Measurements from ENCODE around the gene POLD2.
A peak's percentile ranks its signal among the peaks of the same experiment; 100 is the strongest.

POLD2 gene

DNA sequence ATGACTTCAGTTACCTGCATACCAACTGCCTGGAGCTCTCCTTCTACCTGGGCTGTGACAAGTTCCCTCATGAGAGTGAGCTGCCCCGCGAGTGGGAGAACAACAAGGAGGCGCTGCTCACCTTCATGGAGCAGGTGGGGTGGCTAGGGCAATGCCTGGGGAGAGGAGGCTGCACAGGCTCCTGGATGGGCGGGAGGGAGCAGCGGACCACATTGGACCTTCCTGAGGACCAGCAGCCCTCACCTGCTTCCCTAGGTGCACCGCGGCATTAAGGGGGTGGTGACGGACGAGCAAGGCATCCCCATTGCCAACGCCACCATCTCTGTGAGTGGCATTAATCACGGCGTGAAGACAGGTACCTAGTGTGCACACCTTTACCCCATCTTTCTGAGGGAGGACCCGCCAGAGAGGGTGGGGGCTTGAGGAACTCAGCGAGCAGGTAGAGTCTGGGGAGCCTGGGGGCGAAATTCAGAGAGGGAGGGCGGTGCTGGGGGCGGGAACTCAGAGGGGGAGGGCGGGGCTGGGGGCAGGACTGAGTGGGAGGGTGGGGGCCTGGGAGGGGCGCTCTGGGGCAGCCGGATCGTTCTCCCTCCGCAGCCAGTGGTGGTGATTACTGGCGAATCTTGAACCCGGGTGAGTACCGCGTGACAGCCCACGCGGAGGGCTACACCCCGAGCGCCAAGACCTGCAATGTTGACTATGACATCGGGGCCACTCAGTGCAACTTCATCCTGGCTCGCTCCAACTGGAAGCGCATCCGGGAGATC is 10.2 kb downstream of the POLD2 start:
- DNase-seq: no peak

DNA sequence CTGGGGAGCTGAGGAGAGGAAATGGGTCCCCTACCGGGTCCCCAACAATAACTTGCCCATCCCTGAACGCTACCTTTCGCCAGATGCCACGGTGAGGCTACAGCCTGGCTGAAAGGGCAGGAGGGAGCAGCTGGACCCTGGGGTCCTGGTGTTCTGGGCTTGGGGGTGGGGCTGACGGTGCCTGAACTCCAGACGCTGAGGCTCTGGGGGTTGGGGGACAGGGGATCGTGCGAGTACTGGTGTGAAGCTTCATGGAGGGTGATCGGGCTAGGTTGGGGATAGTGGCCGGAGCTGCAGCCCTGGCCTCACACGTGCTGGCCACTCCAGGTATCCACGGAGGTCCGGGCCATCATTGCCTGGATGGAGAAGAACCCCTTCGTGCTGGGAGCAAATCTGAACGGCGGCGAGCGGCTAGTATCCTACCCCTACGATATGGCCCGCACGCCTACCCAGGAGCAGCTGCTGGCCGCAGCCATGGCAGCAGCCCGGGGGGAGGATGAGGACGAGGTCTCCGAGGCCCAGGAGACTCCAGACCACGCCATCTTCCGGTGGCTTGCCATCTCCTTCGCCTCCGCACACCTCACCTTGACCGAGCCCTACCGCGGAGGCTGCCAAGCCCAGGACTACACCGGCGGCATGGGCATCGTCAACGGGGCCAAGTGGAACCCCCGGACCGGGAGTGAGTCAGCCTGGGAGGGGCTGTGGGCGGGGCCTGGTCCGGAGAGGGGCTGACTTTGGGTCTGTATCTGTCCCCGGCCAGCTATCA is 10.9 kb downstream of the POLD2 start:
- DNase-seq: no peak

DNA sequence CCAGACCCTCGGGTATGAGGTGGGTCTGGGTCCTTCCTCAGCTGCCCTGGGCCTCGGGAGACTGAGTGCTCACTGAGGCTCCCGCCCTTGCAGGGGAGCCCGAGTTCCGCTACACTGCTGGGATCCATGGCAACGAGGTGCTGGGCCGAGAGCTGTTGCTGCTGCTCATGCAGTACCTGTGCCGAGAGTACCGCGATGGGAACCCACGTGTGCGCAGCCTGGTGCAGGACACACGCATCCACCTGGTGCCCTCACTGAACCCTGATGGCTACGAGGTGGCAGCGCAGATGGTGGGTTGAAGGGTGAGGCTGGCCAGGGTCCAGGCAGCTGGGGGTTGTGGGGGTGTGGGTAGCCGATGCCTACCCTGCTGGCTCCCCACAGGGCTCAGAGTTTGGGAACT is 11.6 kb downstream of the POLD2 start:
- DNase-seq: no peak

DNA sequence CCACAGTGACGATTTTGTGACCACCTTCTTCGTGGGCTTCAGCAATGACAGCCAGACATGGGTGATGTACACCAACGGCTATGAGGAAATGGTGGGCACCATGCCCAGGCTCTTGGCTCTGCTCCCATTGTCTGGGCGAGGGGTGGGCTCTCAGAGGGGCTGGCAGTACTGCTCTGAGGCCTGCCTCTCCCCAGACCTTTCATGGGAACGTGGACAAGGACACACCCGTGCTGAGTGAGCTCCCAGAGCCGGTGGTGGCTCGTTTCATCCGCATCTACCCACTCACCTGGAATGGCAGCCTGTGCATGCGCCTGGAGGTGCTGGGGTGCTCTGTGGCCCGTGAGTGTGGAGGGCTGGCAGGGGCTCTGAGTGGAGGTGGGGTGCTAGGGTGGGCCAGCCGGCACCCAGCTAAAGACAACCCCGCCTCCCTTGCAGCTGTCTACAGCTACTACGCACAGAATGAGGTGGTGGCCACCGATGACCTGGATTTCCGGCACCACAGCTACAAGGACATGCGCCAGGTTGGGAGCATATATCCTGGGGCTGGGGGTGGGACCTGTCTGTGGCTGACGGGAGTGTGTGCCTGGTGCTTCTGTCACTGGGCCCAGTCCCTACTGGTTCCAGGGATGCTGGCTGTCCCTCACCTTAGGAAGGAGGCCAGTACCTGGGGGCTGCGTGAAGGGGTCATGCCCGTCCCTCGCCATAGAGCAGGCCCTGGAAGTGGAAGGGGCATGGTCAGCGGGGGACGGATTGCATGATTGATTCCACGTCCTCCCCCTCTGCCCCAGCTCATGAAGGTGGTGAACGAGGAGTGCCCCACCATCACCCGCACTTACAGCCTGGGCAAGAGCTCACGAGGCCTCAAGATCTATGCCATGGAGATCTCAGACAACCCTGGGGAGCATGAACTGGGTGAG is 12.4 kb downstream of the POLD2 start:
- DNase-seq: no peak

DNA sequence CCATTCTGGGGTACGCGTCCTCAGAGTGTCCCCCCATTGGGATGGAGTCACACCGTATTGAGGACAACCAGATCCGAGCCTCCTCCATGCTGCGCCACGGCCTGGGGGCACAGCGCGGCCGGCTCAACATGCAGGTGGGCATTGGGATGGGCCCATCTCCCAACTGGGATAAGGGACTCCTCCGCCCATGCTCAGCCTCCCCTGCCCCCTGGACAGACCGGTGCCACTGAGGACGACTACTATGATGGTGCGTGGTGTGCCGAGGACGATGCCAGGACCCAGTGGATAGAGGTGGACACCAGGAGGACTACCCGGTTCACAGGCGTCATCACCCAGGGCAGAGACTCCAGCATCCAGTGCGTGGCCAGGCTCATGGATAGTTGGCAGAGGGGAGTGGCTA is 13.4 kb downstream of the POLD2 start:
- no peak for DNase-seq

DNA sequence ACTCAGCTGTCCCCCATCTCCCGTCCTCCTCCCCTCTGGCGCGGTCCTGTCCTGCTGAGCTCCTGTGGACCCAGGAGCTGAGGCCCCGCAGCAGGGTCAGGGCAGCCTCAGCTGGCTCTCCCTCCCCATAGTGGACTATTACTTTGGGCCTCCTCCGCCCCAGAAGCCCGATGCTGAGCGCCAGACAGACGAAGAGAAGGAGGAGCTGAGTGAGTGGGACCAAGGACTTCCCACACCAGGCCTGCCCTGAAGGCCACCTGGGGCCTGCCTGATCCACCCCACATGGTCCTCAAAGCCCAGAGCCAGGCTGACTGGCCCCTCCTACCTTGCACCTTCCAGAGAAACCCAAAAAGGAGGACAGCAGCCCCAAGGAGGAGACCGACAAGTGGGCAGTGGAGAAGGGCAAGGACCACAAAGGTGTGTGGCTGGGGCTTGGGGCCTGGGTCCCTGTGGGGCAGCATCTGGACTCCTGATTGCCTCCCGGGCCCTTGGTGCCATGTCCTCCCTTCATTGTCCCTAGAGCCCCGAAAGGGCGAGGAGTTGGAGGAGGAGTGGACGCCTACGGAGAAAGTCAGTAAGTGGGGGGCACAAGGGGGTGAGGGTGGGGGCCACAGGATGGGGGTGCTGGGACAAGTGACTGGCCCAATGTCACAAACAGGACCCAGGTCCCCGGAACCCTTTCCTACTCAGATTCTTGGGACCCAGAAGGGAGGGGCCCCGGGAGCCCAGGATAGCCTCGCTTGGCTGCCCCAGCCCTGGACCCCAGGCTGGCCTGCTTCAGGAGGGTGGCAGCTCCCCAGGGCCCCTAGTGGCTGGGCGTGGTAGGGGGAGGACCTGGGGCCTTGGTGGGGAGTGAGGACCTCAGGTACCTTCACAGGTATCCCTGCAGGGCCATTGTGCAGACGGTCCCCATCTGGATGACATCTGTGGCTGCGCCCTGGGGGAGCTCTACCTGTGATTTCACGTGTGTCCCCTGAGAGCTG is 14.3 kb downstream of the POLD2 start:
- DNase-seq: no peak

DNA sequence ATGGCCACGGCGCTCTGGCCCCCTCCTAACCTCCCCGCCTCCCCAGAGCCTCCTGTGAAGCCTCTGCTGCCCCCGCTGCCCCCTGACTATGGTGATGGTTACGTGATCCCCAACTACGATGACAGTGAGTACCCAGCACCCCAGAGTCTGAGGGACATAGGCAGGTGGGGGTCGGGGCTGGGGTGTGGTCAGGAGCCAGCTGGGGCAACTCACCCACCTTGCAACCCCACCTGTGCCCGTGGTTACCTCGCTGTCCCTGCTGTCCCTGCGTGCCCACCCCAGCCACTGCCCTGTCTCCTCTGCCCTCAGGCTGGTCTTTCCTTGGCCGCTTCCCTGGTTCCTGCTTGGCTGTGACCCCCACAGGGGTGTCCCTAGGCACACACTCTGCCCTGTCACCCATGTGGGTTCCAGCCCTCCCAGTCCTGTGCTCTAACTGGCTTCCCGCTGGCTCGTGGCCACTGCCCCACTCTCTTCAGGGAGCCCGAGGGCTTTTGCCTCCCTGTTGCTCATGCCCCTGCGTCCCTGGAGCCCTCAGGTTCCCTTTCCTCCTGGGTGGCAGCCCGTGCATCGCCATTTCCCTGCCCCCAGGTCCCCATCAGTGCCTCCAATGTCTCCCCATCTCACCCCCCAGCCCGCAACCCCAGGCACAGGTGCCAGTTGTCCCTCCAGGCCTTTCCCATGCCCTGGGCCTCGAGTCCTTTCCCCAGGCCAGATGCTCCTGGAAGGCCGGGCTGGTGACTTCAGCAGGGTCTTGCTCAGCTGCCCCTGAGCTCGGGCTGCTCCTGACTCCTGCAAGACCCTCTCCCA is 15.2 kb downstream of the POLD2 start:
- no peak for DNase-seq

DNA sequence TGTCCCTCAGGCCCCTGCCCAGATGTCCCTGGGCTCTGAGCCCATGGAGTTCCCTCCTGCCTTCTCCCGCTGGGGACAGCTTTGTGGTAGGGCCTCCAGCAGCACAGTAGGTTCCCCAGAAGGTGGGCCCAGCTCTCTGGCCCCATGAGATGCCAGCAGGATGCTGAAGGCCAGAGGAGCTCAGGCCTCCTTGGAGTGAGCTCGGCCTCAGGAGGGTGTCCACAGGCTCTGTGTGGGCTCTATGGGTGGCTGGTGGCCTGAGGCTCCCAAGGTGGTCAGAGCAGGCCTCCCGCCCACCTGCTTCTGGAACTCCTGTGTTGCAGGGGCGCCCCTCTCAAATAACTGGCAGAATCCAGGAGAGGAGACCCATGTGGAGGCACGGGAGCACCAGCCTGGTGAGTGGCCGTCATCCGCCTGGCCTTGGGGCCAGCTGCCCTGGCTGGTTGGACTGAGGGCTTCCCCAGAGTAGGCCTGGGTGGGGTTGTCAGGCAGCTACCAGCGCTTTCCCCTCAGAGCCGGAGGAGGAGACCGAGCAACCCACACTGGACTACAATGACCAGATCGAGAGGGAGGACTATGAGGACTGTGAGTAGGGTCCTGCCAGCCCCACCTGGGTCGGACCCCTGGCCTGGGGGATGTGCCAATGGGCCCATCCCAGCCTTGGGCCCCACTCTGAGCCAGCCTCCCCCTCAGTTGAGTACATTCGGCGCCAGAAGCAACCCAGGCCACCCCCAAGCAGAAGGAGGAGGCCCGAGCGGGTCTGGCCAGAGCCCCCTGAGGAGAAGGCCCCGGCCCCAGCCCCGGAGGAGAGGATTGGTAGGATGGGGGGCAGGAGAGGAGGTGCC is 16.0 kb downstream of the POLD2 start:
- DNase-seq: no peak

DNA sequence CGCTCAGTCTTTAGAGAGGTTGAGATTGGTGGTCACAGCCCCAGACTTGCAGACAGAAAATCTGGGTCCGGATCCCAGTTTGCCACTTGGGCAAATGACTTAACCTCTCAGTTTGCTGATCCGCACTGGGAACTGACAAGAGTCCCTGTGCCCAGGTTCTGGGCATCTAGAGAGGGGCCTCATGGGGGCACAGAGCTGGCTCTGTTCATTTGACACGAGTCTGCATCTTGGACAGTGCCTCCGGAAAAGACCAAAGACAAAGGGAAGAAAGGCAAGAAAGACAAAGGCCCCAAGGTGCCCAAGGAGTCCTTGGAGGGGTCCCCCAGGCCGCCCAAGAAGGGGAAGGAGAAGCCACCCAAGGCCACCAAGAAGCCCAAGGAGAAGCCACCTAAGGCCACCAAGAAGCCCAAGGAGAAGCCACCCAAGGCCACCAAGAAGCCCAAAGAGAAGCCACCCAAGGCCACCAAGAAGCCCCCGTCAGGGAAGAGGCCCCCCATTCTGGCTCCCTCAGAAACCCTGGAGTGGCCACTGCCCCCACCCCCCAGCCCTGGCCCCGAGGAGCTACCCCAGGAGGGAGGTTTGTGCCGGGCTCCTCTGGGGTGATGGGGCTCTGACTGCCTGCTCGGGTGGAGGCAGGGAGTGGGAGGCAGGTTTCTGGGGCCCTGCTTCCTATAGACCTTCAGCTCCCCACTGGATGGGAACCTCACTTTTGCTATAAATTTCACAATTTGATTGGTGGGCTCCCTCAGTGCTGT is 16.9 kb downstream of the POLD2 start:
- DNase-seq: no peak

DNA sequence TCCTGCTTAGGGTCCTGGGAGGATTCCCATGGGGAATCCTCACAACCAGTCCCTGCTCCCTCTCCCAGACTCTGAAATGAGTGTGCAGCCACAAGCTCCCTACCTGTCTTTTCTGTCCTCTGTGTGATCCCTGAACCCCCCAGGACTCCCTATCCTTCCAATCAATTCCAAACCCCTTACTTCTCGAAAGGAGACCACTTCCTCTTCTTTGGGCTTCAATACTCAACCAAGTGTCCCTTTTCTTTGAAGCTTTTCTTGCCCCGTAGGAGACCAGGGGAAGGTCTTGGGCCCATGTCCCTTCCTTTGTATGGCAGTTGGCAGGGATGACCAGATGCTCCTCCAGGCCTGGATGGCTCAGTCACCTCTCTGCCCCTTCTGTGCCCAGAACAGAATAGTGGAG is 17.5 kb downstream of the POLD2 start:
- DNase-seq: no peak

DNA sequence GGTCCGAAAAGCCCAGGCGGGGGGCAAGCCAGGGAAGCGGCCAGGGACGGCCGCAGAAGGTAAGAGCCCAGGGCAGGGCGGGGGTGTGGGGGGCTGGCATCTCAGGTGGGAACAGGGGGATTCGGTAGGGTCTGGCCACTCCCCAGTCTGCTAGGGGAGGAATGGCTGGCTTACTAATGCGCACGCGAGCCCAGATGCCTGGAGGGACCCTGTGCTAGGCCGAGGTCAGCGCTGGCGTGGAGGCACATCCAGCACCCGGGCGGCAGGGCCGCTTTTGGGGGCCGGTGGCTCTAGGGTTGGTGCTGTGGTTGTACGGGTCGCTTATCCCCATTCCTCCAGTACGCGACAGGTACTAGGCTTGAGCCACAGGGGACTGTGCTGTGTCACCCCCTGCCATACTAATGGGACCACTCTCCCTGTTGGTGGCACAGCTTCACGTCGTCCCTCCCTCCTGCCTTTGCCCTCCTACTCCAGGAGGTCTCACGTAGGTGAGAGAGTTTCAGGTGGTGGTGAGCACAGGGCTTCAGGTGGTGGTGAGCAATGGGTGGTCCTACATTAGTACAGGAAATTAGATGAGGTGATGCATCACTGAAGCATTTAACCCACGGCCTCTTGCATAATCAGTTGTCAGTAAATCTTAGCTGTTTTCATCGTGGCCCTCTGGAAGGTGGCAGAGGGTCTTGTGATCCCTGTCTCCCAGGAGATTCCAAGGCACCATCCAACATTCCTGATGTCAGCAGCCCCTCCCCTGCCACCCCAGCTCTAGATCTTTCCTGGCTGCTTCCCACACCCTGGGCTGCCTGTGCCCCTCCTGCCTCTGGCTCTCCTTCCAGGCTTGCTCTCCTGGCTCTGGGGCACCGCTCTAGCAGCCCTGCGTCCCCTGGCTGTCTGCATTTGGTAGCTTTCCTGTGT is 18.2 kb downstream of the POLD2 start:
- peak; percentile 75 for DNase-seq

DNA sequence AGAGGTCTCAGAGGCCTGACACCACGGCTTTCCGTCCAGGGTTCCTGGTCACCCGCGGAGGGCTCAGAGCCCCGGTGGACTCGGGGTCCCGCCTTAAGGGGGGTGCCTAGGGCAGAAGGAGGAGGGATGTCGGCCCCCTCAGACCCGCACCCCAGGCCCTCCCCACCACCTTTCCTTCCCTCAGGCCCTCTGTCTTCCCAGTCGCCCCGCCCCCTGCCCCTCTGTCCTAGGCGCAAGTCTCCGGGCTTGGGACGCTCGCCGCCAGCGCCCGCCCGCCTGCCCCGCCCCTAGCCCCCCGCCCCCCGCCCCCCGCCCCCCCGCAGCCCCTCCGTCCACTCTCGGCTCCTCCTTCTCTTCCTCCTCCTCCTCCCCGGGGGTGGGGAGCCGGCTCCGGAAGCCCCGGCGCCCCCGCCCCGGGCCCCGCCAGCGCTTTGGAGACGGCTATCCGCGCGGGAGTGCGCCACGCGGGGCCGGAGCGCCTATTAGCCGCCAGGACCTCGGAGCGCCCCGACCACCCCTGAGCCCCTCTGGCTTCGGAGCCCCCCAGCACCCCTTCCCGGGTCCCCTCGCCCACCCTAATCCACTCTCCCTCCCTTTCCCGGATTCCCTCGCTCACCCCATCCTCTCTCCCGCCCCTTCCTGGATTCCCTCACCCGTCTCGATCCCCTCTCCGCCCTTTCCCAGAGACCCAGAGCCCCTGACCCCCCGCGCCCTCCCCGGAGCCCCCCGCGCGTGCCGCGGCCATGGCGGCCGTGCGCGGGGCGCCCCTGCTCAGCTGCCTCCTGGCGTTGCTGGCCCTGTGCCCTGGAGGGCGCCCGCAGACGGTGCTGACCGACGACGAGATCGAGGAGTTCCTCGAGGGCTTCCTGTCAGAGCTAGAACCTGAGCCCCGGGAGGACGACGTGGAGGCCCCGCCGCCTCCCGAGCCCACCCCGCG is 19.2 kb downstream of the POLD2 start, which contains the start of gene AEBP1:
Gene AEBP1, plus strand, starts transcription at position 423 of the 937 bp plus-strand sequence. Its CDS starts 321 bp downstream, at position 744.
- peak; percentile 67 for DNase-seq

DNA sequence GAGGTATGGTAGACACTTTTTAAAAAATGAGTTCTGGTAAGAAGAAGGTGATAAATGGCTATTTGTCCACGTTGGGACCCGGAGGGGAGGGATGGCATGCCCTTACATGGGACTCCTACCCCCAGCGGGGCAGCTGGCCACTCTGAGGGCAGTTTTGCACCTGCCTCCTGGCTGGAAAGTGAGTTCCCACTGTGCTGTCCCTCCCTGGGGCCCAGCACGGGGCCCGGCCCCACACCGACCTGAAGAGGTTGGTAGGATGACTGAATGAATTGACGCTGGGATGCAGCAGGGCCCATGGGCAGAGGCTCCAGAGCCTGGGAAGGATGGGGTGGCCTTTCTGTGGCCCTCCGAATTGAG is 19.8 kb downstream of the POLD2 start:
- DNase-seq: peak; percentile 61

DNA sequence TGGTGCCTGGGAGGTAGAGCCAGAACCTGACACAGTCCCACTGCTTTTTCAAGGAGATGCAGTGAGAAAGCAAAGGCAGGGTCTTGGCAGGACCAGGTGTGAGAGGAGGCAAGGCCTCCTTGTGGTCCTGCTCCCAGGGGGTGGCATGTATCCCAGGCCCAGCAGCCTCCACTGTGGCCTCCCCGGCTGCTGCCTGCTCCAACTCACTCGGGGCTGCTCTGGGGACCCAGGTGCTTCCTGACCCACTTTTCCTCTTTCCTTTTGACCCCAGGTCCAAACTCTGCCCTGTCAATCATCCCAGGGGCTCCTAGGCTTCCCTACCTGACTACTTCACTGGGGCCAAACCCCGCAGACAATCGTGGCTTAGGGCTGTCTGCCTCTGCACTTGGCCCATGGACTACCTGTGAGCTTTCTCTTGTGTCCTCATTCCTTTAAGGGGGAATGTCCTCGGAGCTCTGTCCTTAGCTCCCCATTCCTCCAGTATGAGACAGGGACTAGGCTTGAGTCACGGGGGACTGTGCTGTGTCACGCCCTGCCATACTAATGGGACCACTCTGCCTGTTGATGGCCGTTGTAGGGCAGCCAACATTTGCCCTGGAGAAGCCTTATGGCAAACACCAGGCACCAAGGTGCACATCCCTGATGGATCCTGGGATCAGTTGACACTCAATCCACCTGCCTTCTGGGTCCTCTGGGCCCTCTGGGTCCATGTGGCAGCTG is 20.3 kb downstream of the POLD2 start:
- peak; percentile 56 for DNase-seq

DNA sequence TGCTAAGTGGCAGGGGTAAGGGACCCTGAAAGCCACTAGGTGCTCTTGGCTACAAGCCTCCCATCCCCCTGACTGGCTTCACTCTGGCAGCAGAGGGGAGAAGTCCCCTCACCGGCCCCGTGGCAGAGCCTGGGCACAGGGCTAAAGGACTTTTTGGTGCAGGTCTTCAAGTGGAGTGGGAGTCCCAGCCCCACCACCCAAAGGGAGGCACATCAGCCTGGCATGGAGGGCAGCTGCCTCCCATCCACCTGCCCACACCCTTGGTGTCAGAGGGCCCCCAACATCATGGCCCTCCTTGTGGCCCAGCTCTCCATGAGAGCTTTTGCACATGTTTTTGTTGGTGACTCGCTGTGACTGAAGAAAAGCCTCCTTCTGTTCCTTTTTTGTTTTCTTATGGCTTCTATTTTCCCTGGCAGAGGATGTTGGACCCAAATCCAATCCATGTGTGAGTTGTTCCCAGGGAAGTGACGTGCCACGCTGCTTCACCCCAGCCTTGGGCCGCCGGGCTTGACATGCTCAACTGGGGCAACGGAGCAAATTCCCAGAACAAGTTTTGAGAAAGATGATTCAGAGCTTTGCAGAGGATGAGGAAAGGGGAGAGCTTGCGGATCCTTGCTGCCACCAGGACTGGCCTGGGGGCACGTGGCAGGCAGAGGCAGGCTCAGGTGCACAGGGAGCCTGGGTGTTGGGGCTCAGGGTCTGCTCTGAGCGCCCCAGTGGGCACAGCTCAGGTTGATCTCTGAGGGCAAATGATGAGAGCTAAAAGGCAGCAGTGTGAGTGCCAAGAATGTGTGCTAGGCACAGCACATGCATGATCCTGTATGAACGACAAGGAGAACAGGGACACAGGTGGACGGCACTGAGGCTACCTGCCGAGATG is 21.1 kb downstream of the POLD2 start:
- no peak for DNase-seq
